PC-3 (cell line): ENCODE results near the gene MIEF1.

Experiments used
- CTCF ChIP-seq: fragments of 300-600 bp; sonication (generic); conservative IDR thresholded peaks from 2 replicates; pipeline ENCODE4 v1.5.1; 2017; ENCODE audit warnings: antibody characterized with exemption, low read depth, mild to moderate bottlenecking, low read length
- EZH2 ChIP-seq: fragments of 300-600 bp; sonication (generic); IDR thresholded peaks from one replicate; pipeline ENCODE4 v1.6.1; 2017; ENCODE audit warnings: antibody characterized with exemption, mild to moderate bottlenecking, low read length; ENCODE audit not compliant: unreplicated experiment

DNA sequence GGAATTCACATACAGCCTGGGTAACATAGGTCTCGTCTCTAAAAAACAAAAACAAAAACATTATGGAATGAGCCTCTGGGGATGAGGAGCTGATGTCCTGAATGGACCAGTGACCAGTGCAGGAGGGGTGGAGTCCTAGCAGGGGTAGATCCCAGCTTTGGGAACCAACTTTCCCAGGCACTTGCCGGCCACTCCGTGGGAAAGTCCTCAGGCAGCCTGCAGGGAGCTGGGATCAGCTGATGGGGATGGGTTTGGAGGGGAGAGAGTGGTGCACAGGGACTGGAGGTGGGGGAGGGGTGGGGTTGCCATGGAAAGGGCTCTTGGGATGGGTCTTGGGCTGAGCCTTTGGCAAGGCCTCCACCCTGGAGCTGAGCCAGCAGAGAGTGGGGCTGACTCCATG is 26.2 kb upstream of the MIEF1 start:
- TF ChIP-seq CTCF (no peak), EZH2 (no peak)
